Gastroesophageal sphincter (tissue), 4 donors: ENCODE measurements around the gene BTK. TPM values are rescaled to one million over a fixed set of nuclear protein-coding genes. Genes with fewer than 3 reads are reported as not detected.

ENCODE experiments used
- small RNA-seq, 4 donors: library from RNA; depleted of rRNA; stranded (forward); fragments of <200 nt; gene quantifications; one replicate each; pipeline ENCODE3, GENCODE V24; 2016
- total RNA-seq, 4 donors: library from RNA; depleted of rRNA; stranded (reverse); fragments of >200 nt; gene quantifications; one replicate each; pipeline ENCODE4 v1.1.0, GENCODE V29; 2016

Gene BTK
- total RNA-seq, 4 donors from 2014 or later: 2.2 to 14.8 (median 4.5) TPM

Small RNA genes lying within 50 kb of the gene (small RNA-seq; reads per million reads assigned to genes)
- gene RNU6-934P: 0 reads per million in 4 donors

Other genes starting within 250 kb of the BTK start
- under 1 TPM; 0.20 to 0.54 (median 0.31) TPM for gene DRP2, start 166.4 kb downstream of the BTK start, total RNA-seq
- under 1 TPM in 1 of 4 donors, not detected in 3; 0.27 TPM for gene TAF7L, start 94.9 kb downstream of the BTK start, total RNA-seq
- gene TIMM8A, start 37.4 kb downstream of the BTK start, total RNA-seq: 1 to 10 TPM; 1.5 to 7.1 (median 5.3) TPM
- gene RPL36A, start 4.8 kb upstream of the BTK start, total RNA-seq: 1,000 to 10,000 TPM in 3 of 4 donors, 100 to 1,000 TPM in 1; 629 to 1,573 (median 1,208) TPM
- gene GLA, start 21.7 kb upstream of the BTK start, total RNA-seq: 10 to 100 TPM in 3 of 4 donors, 1 to 10 TPM in 1; 9.2 to 22.0 (median 16.1) TPM
- 10 to 100 TPM; 38.8 to 66.6 (median 62.1) TPM for gene HNRNPH2, start 22.0 kb upstream of the BTK start, total RNA-seq
- 10 to 100 TPM in 1 of 4 donors, 1 to 10 TPM in 3; 1.8 to 21.9 (median 8.1) TPM for gene ARMCX4, start 99.3 kb upstream of the BTK start, total RNA-seq
- gene ARMCX1, start 164.4 kb upstream of the BTK start, total RNA-seq: 10 to 100 TPM; 25.6 to 49.2 (median 34.5) TPM
- 10 to 100 TPM; 10.1 to 33.7 (median 18.6) TPM for gene ARMCX6, start 231.8 kb upstream of the BTK start, total RNA-seq
- gene ARMCX3, start 237.0 kb upstream of the BTK start, total RNA-seq: 10 to 100 TPM; 52.5 to 60.1 (median 57.8) TPM